CD4-positive, CD25-positive, alpha-beta regulatory T cell (primary cell): ENCODE measurements around the gene TMEM127. TPM values are rescaled to one million over a fixed set of nuclear protein-coding genes. Genes with fewer than 3 reads are reported as not detected.

Experiments used
- ATAC-seq, 2 donors: fragments of 150-1000 bp; cut with Tn5 transposase; one replicate each; pipeline ENCODE4 v1.10.0; 2021; ENCODE audit warnings: low read depth in 2 of 2, moderate number of reproducible peaks in 2 of 2, moderate library complexity in 1 of 2
- DNase-seq, 3 donors: peaks; one replicate each; pipeline versions ENCODE4 v3.0.0 to v3.0.0-alpha.2; 2012 to 2022; ENCODE audit warnings: mixed read lengths in 1 of 3
- H3K27ac ChIP-seq: one replicate; pipeline ENCODE4 v1.7.0; 2013; ENCODE audit warnings: mild to moderate bottlenecking, low read length; ENCODE audit not compliant: insufficient read depth, poor library complexity, severe bottlenecking
- H3K27me3 ChIP-seq: one replicate; pipeline ENCODE4 v1.7.0; 2013; ENCODE audit warnings: low read length; ENCODE audit not compliant: control insufficient read depth, insufficient read depth
- H3K36me3 ChIP-seq: one replicate; pipeline ENCODE4 v1.7.0; 2013; ENCODE audit warnings: mild to moderate bottlenecking, low read length, moderate library complexity; ENCODE audit not compliant: control insufficient read depth, insufficient read depth
- H3K4me1 ChIP-seq: 2 replicates; pipeline ENCODE4 v1.7.0; 2013; ENCODE audit warnings: mild to moderate bottlenecking, low read length; ENCODE audit not compliant: insufficient read depth, control insufficient read depth, poor library complexity, severe bottlenecking
- H3K4me3 ChIP-seq: one replicate; pipeline ENCODE4 v1.7.0; 2013; ENCODE audit warnings: low read depth, mild to moderate bottlenecking, low read length, moderate library complexity
- H3K9me3 ChIP-seq, 2 experiments: 1 replicate in 1 of 2; 2 replicates in 1 of 2; pipeline ENCODE4 v1.7.0; 2013; ENCODE audit warnings: low read length in 2 of 2, mild to moderate bottlenecking in 1 of 2, moderate library complexity in 1 of 2; ENCODE audit not compliant: control insufficient read depth in 2 of 2
- H3K27ac Mint-ChIP-seq, 3 donors: one replicate each; pipeline ENCODE4 v1.8.0; 2020 to 2022; ENCODE audit warnings: mild to moderate bottlenecking in 3 of 3, mixed read lengths in 3 of 3, moderate library complexity in 2 of 3
- H3K27me3 Mint-ChIP-seq: one replicate; pipeline ENCODE4 v1.8.0; 2022; ENCODE audit warnings: mild to moderate bottlenecking, mixed read lengths
- H3K36me3 Mint-ChIP-seq: one replicate; pipeline ENCODE4 v1.8.0; 2020; ENCODE audit warnings: mixed read lengths
- H3K4me1 Mint-ChIP-seq, 4 donors: one replicate each; pipeline ENCODE4 v1.8.0; 2020 to 2022; ENCODE audit warnings: mixed read lengths in 4 of 4, mild to moderate bottlenecking in 1 of 4
- H3K4me3 Mint-ChIP-seq, 4 donors: one replicate each; pipeline ENCODE4 v1.8.0; 2020 to 2022; ENCODE audit warnings: mild to moderate bottlenecking in 4 of 4, mixed read lengths in 4 of 4, moderate library complexity in 3 of 4
- H3K9me3 Mint-ChIP-seq, 7 donors: one replicate each; pipeline ENCODE4 v1.8.0; 2020 to 2022; ENCODE audit warnings: mixed read lengths in 7 of 7, mild to moderate bottlenecking in 3 of 7, moderate library complexity in 2 of 7
- polyA plus RNA-seq, 4 donors: library from polyadenylated mRNA; unstranded; fragments of 300-500 nt; fragmentation: Illumina TruSeq; gene quantifications; one replicate each; pipeline ENCODE4 v1.2.3, GENCODE V29; 2021
- total RNA-seq: library from RNA; stranded (reverse); gene quantifications from one replicate; pipeline ENCODE4 v1.2.3, GENCODE V29; 2022

Gene TMEM127
- 54.3 TPM for total RNA-seq
- polyA plus RNA-seq: 10 to 100 TPM; 27.6 to 40.4 (median 37.4) TPM

GRCh38 chr2:96265840-96266679 is at the start of gene TMEM127, which contains the start of gene CIAO1:
TSS of gene TMEM127 (minus strand) at chr2:96265997. CDS start at chr2:96265381, 616 bp downstream.
TSS of gene CIAO1 (plus strand) at chr2:96266225. CDS start at chr2:96266351, 126 bp downstream.
- no peaks in the 10 kb centered on the region for H3K9me3 Mint-ChIP-seq
- Histone ChIP-seq H3K9me3 (no peaks in the 10 kb centered on the region), H3K27ac (peak within 1 kb of the TSS; percentile 88), H3K4me1 (peaks cover 47% of the 10 kb centered on the region), H3K27me3 (no peaks in the 10 kb centered on the region), H3K4me3 (peak within 1 kb of the TSS; percentile 97), H3K36me3 (peaks cover 34% of the 10 kb centered on the region)
- peaks cover 16% of the 10 kb centered on the region for H3K36me3 Mint-ChIP-seq
- H3K4me3 Mint-ChIP-seq: peak within 1 kb of the TSS; percentile 91 to 96 (median 94)
- H3K27ac Mint-ChIP-seq: peak within 1 kb of the TSS; percentile 57 to 94 (median 90)
- peak; percentile 96 to 98 for ATAC-seq
- H3K4me1 Mint-ChIP-seq: peaks cover 10 to 52% (median 32%) of the 10 kb centered on the region in 4 donors
- peak; percentile 97 to 99 (median 98) for DNase-seq
- peaks cover under 1% of the 10 kb centered on the region for H3K27me3 Mint-ChIP-seq

- no peaks in the 10 kb centered on the region for H3K9me3 ChIP-seq
- no peak overlapping the region for H3K27ac ChIP-seq
- no peaks in the 10 kb centered on the region for H3K27me3 ChIP-seq
- peaks cover 7 to 37% (median 22%) of the 10 kb centered on the region in 4 donors for H3K4me1 Mint-ChIP-seq
- H3K36me3 Mint-ChIP-seq: peaks cover 3% of the 10 kb centered on the region
- ATAC-seq (no peak), DNase-seq (no peak)
- H3K36me3 ChIP-seq: no peaks in the 10 kb centered on the region
- peak overlapping the region in 1 of 4 donors; percentile 72 for H3K4me3 Mint-ChIP-seq
- peak overlapping the region in 2 of 3 donors; percentile 41 to 88 for H3K27ac Mint-ChIP-seq
- no peak overlapping the region for H3K4me3 ChIP-seq
- H3K4me1 ChIP-seq: peaks cover 26% of the 10 kb centered on the region
- no peaks in the 10 kb centered on the region for H3K27me3 Mint-ChIP-seq
- no peaks in the 10 kb centered on the region for H3K9me3 Mint-ChIP-seq
These were observed 49.2 kb upstream of the TMEM127 start for GRCh38 chr2:96315005-96315399.

- Mint-ChIP-seq H3K4me3 (no peak overlapping the region), H3K27ac (peak overlapping the region in 1 of 3 donors; percentile 72), H3K9me3 (no peaks in the 10 kb centered on the region), H3K36me3 (peaks cover 12% of the 10 kb centered on the region), H3K4me1 (peaks cover 16 to 44% (median 31%) of the 10 kb centered on the region in 4 donors), H3K27me3 (no peaks in the 10 kb centered on the region)
- Histone ChIP-seq H3K27me3 (no peaks in the 10 kb centered on the region), H3K4me3 (no peak overlapping the region), H3K4me1 (peaks cover 28% of the 10 kb centered on the region), H3K27ac (no peak overlapping the region), H3K36me3 (peaks cover 7% of the 10 kb centered on the region), H3K9me3 (no peaks in the 10 kb centered on the region)
- DNase-seq: no peak
- no peak for ATAC-seq
These were observed 42.5 kb upstream of the TMEM127 start for GRCh38 chr2:96308248-96308647.

GRCh38 chr2:96306370-96306769 is 40.6 kb upstream of the TMEM127 start:
- Histone ChIP-seq H3K36me3 (peaks cover 26% of the 10 kb centered on the region), H3K9me3 (no peaks in the 10 kb centered on the region), H3K4me3 (peak overlapping the region; percentile 90), H3K4me1 (peaks cover 45% of the 10 kb centered on the region), H3K27ac (peak overlapping the region; percentile 97), H3K27me3 (no peaks in the 10 kb centered on the region)
- H3K27ac Mint-ChIP-seq: peak overlapping the region; percentile 99 to 100 (median 99)
- no peak for ATAC-seq
- peaks cover 31% of the 10 kb centered on the region for H3K36me3 Mint-ChIP-seq
- peak overlapping the region; percentile 96 to 100 (median 98) for H3K4me3 Mint-ChIP-seq
- peaks cover 28 to 57% (median 46%) of the 10 kb centered on the region in 4 donors for H3K4me1 Mint-ChIP-seq
- DNase-seq: no peak
- H3K27me3 Mint-ChIP-seq: no peaks in the 10 kb centered on the region
- H3K9me3 Mint-ChIP-seq: no peaks in the 10 kb centered on the region

GRCh38 chr2:96305979-96306308 is 40.1 kb upstream of the TMEM127 start:
- H3K36me3 Mint-ChIP-seq: peaks cover 35% of the 10 kb centered on the region
- Histone ChIP-seq H3K27ac (peak overlapping the region; percentile 97), H3K36me3 (peaks cover 30% of the 10 kb centered on the region), H3K27me3 (no peaks in the 10 kb centered on the region), H3K4me3 (peak overlapping the region; percentile 90), H3K9me3 (no peaks in the 10 kb centered on the region), H3K4me1 (peaks cover 45% of the 10 kb centered on the region)
- ATAC-seq (no peak), DNase-seq (no peak)
- peak overlapping the region; percentile 96 to 100 (median 98) for H3K4me3 Mint-ChIP-seq
- peaks cover 32 to 62% (median 49%) of the 10 kb centered on the region in 4 donors for H3K4me1 Mint-ChIP-seq
- H3K27me3 Mint-ChIP-seq: no peaks in the 10 kb centered on the region
- no peaks in the 10 kb centered on the region for H3K9me3 Mint-ChIP-seq
- peak overlapping the region; percentile 99 to 100 (median 99) for H3K27ac Mint-ChIP-seq

- Mint-ChIP-seq H3K27me3 (no peaks in the 10 kb centered on the region), H3K27ac (peak within 1 kb of the TSS; percentile 99 to 100 (median 99)), H3K36me3 (peaks cover 38% of the 10 kb centered on the region), H3K4me1 (peaks cover 35 to 64% (median 50%) of the 10 kb centered on the region in 4 donors), H3K4me3 (peak within 1 kb of the TSS; percentile 96 to 100 (median 98)), H3K9me3 (no peaks in the 10 kb centered on the region)
- Histone ChIP-seq H3K27ac (peak within 1 kb of the TSS; percentile 97), H3K9me3 (no peaks in the 10 kb centered on the region), H3K36me3 (peaks cover 35% of the 10 kb centered on the region), H3K27me3 (no peaks in the 10 kb centered on the region), H3K4me3 (peak within 1 kb of the TSS; percentile 94), H3K4me1 (peaks cover 45% of the 10 kb centered on the region)
- DNase-seq (peak; percentile 90 to 94 (median 90)), ATAC-seq (peak; percentile 91 to 94)
These were observed 39.5 kb upstream of the TMEM127 start, which contains the start of gene SNRNP200 for GRCh38 chr2:96305091-96305978. TSS of gene SNRNP200 (minus strand) at chr2:96305546. CDS start at chr2:96305437, 109 bp downstream.

- peaks cover 42% of the 10 kb centered on the region for H3K36me3 ChIP-seq
- peak overlapping the region; percentile 97 for H3K27ac ChIP-seq
- Mint-ChIP-seq H3K4me1 (peaks cover 31 to 65% (median 50%) of the 10 kb centered on the region in 4 donors), H3K4me3 (peak overlapping the region; percentile 96 to 100 (median 98)), H3K9me3 (no peaks in the 10 kb centered on the region), H3K27me3 (no peaks in the 10 kb centered on the region), H3K36me3 (peaks cover 38% of the 10 kb centered on the region), H3K27ac (peak overlapping the region; percentile 99 to 100 (median 99))
- no peaks in the 10 kb centered on the region for H3K9me3 ChIP-seq
- H3K4me3 ChIP-seq: peak overlapping the region; percentile 94
- ATAC-seq: no peak
- no peak for DNase-seq
- no peaks in the 10 kb centered on the region for H3K27me3 ChIP-seq
- H3K4me1 ChIP-seq: peaks cover 49% of the 10 kb centered on the region
These were observed 38.8 kb upstream of the TMEM127 start for GRCh38 chr2:96304606-96305005.
